B cell (primary cell): Measurements from ENCODE around the gene SLPI.

Experiments
- EZH2 ChIP-seq: IDR thresholded peaks from 2 replicates; pipeline ENCODE4 v1.6.1; 2012; ENCODE audit warnings: borderline replicate concordance, low read depth, mild to moderate bottlenecking, moderate library complexity, low read length; ENCODE audit not compliant: insufficient read depth, poor library complexity, severe bottlenecking
- TF ChIP-seq, protein P1 (sequence below): fragments of 200-600 bp; IDR thresholded peaks from one replicate; pipeline ENCODE4 v1.8.0; 2022; ENCODE audit warnings: antibody characterized with exemption, mild to moderate bottlenecking

DNA sequence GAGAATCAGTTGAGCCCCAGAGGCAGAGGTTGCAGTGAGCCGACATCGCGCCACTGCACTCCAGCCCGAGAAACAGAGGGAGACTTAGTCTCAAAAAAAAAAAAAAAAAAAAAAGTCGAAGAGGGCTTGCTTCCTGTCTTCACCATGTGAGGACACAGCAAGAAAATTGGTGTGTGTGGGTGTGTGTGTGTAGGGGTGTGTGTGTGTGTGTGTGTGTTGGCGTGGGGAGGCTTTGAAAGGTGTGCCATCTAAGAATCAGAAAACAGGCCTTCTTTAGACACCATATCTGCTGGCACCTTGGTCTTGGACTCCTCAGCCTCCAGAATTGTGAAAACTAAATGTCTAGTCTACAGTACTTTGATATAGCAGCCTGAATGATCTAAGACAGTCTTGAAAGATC is 45.4 kb upstream of the SLPI start:
- TF ChIP-seq EZH2 = no peak
- TF ChIP-seq, protein P1, sequence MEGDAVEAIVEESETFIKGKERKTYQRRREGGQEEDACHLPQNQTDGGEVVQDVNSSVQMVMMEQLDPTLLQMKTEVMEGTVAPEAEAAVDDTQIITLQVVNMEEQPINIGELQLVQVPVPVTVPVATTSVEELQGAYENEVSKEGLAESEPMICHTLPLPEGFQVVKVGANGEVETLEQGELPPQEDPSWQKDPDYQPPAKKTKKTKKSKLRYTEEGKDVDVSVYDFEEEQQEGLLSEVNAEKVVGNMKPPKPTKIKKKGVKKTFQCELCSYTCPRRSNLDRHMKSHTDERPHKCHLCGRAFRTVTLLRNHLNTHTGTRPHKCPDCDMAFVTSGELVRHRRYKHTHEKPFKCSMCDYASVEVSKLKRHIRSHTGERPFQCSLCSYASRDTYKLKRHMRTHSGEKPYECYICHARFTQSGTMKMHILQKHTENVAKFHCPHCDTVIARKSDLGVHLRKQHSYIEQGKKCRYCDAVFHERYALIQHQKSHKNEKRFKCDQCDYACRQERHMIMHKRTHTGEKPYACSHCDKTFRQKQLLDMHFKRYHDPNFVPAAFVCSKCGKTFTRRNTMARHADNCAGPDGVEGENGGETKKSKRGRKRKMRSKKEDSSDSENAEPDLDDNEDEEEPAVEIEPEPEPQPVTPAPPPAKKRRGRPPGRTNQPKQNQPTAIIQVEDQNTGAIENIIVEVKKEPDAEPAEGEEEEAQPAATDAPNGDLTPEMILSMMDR = no peak
